Measurements from ENCODE around the gene OGFOD2. TPM values are rescaled to one million over a fixed set of nuclear protein-coding genes. Genes with fewer than 3 reads are reported as not detected.

The OGFOD2 gene
- total RNA-seq, 1 experiment from 2014 or later = 21.6 TPM

DNA sequence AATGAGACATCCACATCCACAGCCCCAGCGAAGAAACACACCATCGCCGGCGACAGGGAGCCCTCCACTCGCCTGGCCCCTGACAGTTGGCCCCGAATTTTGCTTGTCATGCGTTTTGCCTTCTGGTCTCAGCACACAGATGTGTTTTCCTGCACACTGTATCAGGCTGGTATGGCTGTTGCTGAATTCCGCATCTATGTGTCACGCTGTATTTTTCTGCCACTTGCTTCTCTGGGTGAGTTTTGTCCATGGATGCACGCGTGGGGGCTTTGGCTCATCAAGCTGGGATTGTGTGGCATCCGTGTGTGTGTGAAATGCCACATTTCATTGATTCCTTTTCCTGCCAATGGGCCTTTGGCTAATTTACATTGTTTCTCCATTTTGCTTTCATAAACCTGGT lies 31.9 kb downstream of the OGFOD2 start:
- TF ChIP-seq, protein P1, sequence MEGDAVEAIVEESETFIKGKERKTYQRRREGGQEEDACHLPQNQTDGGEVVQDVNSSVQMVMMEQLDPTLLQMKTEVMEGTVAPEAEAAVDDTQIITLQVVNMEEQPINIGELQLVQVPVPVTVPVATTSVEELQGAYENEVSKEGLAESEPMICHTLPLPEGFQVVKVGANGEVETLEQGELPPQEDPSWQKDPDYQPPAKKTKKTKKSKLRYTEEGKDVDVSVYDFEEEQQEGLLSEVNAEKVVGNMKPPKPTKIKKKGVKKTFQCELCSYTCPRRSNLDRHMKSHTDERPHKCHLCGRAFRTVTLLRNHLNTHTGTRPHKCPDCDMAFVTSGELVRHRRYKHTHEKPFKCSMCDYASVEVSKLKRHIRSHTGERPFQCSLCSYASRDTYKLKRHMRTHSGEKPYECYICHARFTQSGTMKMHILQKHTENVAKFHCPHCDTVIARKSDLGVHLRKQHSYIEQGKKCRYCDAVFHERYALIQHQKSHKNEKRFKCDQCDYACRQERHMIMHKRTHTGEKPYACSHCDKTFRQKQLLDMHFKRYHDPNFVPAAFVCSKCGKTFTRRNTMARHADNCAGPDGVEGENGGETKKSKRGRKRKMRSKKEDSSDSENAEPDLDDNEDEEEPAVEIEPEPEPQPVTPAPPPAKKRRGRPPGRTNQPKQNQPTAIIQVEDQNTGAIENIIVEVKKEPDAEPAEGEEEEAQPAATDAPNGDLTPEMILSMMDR (IDR thresholded peaks at IDR 0.05; ENCODE audit: insufficient read depth in 1 of 2, low read depth in 1 of 2, low read length in 1 of 2, severe bottlenecking in 1 of 2, unreplicated experiment in 1 of 2) = no peak
- H3K9me3 Mint-ChIP-seq (ENCODE audit: unreplicated experiment) = no peaks in the 10 kb centered on the region
- H3K27me3 Mint-ChIP-seq (ENCODE audit: insufficient read depth, unreplicated experiment) = no peaks in the 10 kb centered on the region
- POLR2A ChIA-PET = no interaction called here
- peaks cover 7% of the 10 kb centered on the region for H3K36me3 Mint-ChIP-seq (ENCODE audit: insufficient read depth, unreplicated experiment)
- no peak overlapping the region for H3K4me3 Mint-ChIP-seq (ENCODE audit: unreplicated experiment)
- Histone ChIP-seq H3K4me3 (ENCODE audit: low read depth, low read length) (no peak overlapping the region), H3K27me3 (replicated peaks; ENCODE audit: control insufficient read depth, insufficient read depth, low read length) (no peaks in the 10 kb centered on the region), H3K36me3 (ENCODE audit: control insufficient read depth, insufficient read depth, low read length) (no peaks in the 10 kb centered on the region), H3K9me3 (no peaks in the 10 kb centered on the region), H3K4me1 (peaks cover 10% of the 10 kb centered on the region; the same call in 1 of the 2 replicates)
- no peak for DNase-seq
- H3K4me1 Mint-ChIP-seq (ENCODE audit: low read depth, unreplicated experiment) = peaks cover 7% of the 10 kb centered on the region
- H3K27ac Mint-ChIP-seq (ENCODE audit: unreplicated experiment) = no peak overlapping the region
- BruUV-seq (replicated peaks) = no TSS peak
- CTCF ChIA-PET = no interaction called here
- intact Hi-C loops (cut with micrococcal nuclease; ENCODE audit: unreplicated experiment) = no loop called here

DNA sequence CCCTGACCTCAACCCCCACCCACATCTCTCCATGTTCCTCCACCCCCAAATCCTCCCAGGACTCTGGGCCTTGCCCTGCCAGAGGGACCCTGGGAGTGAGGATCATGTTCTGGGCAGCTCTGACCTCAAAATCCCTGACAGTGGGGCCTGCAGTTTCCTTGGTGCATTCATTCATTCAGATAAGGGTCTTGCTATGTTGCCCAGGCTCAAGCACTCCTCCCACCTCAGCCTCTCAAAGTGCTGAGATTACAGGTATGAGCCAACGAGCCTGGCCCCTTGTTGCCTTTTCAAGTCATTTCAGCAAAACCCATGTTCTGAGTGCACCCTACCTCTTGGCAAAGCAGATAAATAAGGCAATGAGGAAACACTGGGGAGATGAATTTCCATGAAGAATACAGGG lies 35.1 kb downstream of the OGFOD2 start:
- Mint-ChIP-seq H3K36me3 (ENCODE audit: insufficient read depth, unreplicated experiment) (peaks cover 7% of the 10 kb centered on the region), H3K9me3 (ENCODE audit: unreplicated experiment) (no peaks in the 10 kb centered on the region), H3K4me3 (ENCODE audit: unreplicated experiment) (no peak overlapping the region), H3K27ac (ENCODE audit: unreplicated experiment) (no peak overlapping the region), H3K4me1 (ENCODE audit: low read depth, unreplicated experiment) (peaks cover 7% of the 10 kb centered on the region), H3K27me3 (ENCODE audit: insufficient read depth, unreplicated experiment) (no peaks in the 10 kb centered on the region)
- H3K36me3 ChIP-seq (ENCODE audit: control insufficient read depth, insufficient read depth, low read length) = no peaks in the 10 kb centered on the region
- H3K9me3 ChIP-seq = no peaks in the 10 kb centered on the region
- H3K27me3 ChIP-seq (replicated peaks; ENCODE audit: control insufficient read depth, insufficient read depth, low read length) = no peaks in the 10 kb centered on the region
- ChIA-PET POLR2A (no interaction called here), CTCF (no interaction called here)
- BruUV-seq (replicated peaks) = no TSS peak
- peaks cover 10% of the 10 kb centered on the region; the same call in 1 of the 2 replicates for H3K4me1 ChIP-seq
- intact Hi-C loops (cut with micrococcal nuclease; ENCODE audit: unreplicated experiment) = no loop called here
- no peak for DNase-seq
- no peak overlapping the region for H3K4me3 ChIP-seq (ENCODE audit: low read depth, low read length)
- TF ChIP-seq, protein P1 (IDR thresholded peaks at IDR 0.05; ENCODE audit: insufficient read depth in 1 of 2, low read depth in 1 of 2, low read length in 1 of 2, severe bottlenecking in 1 of 2, unreplicated experiment in 1 of 2) = no peak

DNA sequence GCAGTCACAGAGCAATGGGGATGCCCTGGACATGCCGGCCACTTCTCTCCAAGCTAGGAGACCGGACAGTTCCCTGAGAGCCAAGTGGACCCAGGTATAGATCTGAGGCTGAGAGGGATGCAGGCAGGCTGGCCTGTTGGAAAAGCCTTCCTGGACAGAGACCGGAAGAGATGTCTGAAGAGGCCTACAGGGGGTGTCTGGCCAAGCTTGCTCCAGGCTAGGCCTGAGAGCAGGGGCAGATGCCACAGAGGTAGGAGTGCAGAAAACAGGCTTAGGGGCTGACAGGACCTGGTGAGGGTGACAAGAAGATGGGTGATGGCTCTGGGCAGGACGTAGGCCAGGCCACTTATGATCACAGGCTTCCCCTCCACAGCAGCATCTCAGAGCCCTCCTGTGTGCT lies 35.6 kb downstream of the OGFOD2 start:
- no TSS peak for BruUV-seq (replicated peaks)
- peaks cover 10% of the 10 kb centered on the region; the same call in 1 of the 2 replicates for H3K4me1 ChIP-seq
- Mint-ChIP-seq H3K36me3 (ENCODE audit: insufficient read depth, unreplicated experiment) (peaks cover 7% of the 10 kb centered on the region), H3K27ac (ENCODE audit: unreplicated experiment) (no peak overlapping the region), H3K27me3 (ENCODE audit: insufficient read depth, unreplicated experiment) (no peaks in the 10 kb centered on the region), H3K4me3 (ENCODE audit: unreplicated experiment) (no peak overlapping the region), H3K9me3 (ENCODE audit: unreplicated experiment) (no peaks in the 10 kb centered on the region), H3K4me1 (ENCODE audit: low read depth, unreplicated experiment) (peaks cover 7% of the 10 kb centered on the region)
- no peaks in the 10 kb centered on the region for H3K27me3 ChIP-seq (replicated peaks; ENCODE audit: control insufficient read depth, insufficient read depth, low read length)
- TF ChIP-seq, protein P1 (IDR thresholded peaks at IDR 0.05; ENCODE audit: insufficient read depth in 1 of 2, low read depth in 1 of 2, low read length in 1 of 2, severe bottlenecking in 1 of 2, unreplicated experiment in 1 of 2) = no peak
- no peak overlapping the region for H3K4me3 ChIP-seq (ENCODE audit: low read depth, low read length)
- POLR2A ChIA-PET = no interaction called here
- intact Hi-C loops (cut with micrococcal nuclease; ENCODE audit: unreplicated experiment) = no loop called here
- no peaks in the 10 kb centered on the region for H3K36me3 ChIP-seq (ENCODE audit: control insufficient read depth, insufficient read depth, low read length)
- DNase-seq = no peak
- CTCF ChIA-PET = no interaction called here
- no peaks in the 10 kb centered on the region for H3K9me3 ChIP-seq

Measured in Caco-2 (cell line).